NCI-H2227 treated with DMSO at 0.1 percent for 48 hours (cell line): ENCODE results near the gene PAPSS2.
"Not testable (repeated sequence)": the region's sequence is repeated elsewhere in the genome, so short reads cannot be mapped to it uniquely, and the experiment has no call there.

ENCODE experiments used
- DNase-seq: peaks from one replicate; lab custom pipeline; 2025; lab: John Stamatoyannopoulos, UW

Gene PAPSS2

DNA sequence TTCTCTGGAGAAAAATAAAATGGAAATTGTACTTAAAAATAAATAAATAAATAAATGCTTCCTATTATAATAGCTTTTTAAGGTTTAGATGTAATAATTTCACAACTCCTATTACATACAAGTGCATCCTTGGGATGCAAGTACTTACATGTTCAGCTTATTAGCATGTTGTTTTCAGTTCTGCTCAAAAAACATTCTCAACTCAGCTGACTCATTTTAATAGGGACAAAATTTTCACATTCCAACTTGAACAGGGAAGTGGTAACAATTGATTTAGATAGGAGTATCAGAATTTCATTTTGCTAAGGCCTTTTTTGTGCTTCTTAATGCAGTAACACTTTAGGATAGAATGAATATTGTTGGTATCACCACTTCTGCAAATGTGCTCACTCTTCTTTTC lies 16.7 kb upstream of the PAPSS2 start:
- DNase-seq, result no peak

DNA sequence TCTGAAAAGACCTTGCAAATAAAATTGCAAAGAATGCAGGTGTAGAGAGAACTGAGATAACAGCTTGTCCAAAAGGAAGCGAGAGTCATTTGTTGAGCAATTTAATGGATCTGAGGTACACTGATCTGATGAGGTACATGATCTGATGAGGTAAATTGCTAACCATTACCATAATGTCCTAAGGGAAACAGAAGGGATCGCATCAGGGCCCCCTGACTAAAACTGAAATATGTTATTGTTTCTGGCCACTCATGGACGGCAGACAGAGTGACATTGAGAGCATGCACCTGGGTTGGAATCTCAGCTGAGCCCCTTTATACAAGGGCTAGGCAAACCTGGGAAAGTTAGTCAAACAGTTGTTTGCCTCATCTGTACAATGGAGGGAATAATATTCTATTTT lies 15.8 kb upstream of the PAPSS2 start:
- no peak for DNase-seq

DNA sequence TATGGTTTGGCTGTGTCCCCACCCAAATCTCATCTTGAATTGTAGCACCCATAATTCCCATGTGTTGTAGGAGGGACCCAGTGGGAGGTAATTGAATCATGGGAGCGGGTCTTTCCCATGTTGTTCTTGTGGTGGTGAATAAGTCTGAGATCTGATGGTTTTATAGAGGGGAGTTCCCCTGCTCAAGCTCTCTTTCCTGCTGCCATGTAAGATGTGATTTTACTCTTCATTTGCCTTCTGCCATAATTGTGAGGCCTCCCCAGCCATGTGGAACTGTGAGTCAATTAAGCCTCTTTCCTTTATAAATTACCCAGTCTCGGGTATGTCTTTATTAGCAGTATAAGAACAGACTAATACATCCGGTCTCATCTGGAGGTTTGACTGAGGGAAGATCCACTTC lies 15.2 kb upstream of the PAPSS2 start:
- DNase-seq, result not testable (repeated sequence)

DNA sequence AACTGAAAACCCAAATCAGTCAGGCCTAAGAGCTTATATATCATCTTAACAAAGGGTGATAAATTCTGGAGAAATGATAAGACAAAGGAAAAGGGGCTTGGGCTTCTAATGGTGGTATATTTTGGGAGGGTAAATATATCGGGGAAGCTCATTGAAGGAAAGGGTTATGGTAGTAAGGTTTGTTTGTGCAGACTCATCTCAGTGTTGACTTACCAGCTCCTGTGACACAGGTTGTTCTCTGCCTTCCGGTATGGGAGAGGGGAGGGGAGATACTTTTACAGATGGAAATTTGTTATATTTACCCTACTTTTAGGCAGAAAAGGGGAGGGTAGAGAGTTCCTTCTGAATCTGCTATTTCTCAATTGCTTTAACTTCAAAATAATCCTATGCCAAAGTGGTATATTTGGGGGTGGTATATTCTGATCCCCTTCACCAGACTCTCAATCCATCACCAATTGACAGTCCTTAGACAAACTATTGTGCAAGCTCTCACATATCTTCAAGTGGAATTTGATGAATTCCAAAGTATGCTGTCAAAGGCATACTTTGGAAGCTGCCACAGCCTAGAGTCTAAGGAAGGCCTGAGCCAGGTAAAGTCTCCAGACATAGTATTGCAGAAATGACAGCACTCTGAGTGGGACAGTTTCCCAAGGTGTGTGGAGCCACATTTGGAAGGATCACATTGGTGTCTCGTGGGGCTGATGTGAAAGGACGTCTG lies 13.3 kb upstream of the PAPSS2 start:
- no peak for DNase-seq

DNA sequence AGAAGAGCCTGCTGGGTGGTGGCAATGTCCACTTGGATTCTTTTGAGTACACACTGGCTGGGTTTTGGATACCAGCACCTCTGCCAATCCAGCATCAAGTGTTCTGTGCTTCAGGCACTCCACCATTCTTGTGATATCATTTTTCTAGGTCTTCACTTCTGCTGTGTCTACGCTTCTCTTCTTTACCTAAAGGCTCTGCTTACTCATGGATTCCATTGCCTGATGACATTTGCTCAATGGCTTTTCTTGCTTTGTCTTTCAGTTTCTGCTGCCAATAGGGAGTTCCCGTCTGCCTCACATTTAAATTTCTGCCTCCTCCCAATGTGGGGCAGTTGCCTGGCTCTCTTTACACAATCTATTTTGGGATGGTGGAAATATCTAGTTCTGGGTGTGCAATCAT lies 12.7 kb upstream of the PAPSS2 start:
- DNase-seq, result no peak

DNA sequence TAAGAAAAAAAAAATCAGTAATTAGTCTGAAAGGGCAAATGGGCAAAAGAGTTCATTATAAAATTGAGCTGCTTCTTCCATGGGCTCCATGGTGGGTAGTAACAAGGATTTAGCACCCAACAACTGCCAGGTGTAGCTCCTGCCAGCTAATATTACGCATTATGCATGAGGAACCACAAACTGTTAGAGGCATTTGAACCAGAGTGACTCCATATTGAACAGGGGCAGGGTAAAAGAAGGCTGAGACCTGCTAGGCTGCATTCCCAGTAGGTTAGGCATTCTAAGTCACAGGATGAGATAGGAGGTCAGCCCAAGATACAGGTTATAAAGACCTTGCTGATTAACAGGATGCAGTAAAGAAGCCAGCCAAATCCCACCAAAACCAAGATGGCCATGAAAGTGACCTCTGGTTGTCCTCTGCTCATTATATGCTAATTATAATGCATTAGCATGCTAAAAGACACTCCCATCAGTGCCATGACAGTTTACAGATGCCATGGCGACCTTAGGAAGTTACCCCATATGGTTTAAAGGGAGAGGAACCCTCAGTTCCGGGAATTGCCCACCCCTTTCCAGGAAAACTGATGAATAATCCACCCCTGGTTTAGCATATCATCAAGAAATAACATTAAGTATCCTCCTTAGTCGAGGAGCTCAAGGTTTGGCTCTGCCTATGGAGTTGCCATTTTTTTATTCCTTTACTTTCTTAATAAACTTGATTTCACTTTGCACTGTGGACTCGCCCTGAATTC lies 8.7 kb upstream of the PAPSS2 start:
- DNase-seq, result no peak

DNA sequence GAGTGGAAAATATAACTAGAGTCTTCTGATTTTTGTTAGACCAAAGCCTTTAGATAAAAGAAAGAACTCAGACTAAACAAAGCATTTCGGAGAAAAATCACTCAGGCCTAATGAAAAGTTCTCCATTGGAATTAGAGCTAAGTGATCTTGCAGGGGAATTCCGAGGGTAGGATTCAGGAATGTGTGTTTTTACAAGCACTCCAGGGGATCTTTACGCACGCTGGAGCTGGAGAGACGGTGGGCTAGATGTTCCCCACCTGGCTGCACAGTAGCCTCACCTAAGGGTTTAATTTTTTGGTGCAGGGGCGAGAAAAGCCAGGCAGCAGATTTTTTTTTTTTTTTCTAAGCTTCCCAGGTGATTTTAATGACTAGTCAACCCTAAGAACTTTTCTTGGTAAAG lies 7.9 kb upstream of the PAPSS2 start:
- no peak for DNase-seq

DNA sequence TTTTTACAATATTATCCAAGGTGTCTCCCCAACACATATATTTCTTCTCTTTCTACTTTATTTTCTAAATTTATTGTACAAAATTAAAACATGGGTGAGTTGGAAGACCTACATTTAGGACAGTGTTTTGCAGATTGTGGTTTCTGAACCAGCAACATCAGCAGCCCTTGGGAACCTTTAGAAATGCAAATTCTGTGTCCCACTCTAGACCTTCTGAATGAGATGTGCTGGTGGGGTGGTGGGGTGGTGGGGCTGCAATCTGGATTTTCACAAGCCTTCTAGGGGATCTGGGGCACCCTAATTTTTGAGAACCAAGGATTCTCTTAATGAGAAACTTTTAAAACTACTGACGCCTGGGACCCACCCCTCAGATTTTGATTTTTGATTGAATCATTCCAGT lies 7.4 kb upstream of the PAPSS2 start:
- no peak for DNase-seq

DNA sequence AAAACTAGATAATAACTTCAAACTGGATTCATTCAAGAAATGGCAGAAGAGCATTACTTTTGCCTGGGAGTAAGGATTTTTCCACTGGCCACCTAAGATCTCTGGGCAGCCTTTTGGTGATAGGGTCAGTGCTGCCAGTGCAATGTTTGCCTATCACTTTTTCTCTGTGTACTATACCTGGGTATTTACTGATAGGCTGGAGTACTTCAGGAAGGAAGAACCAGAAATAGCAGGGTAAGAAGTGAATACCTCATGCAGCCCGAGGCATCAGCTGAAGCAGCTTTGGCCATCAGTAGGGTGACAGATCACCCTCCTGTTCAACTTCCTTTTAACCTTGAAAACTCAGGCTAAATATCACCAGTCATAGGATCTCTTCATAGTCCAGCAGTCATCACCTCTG lies 5.5 kb upstream of the PAPSS2 start:
- DNase-seq, result no peak

DNA sequence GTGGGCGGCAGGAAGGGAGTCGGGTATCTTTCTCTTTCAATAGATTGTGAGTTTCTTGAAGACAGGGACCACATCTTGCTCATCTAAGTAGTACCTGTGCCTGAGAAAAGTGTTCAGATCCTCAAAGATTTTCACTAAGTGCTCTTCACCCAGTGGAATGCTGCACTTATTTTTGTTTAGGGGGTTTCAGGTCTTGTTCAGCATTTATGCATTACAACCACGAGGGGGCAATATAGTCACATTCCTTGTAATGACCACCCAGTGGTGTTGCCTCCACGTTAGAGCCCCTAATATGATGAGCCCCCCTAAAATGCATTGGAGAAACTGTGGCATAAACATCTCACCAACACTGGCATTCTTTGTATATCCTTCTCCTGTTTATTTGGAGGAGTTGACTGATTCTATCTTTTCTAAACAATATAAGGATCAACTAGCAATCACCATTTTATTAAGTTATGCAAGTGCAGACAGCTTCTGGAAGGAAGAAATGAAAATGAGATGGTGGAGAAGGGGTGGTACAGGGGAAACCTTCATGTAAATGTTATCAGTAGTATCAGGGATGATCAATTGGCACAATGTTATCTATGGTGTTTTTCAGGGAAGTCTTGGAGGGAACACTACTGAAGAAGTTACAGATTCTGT lies 3.1 kb upstream of the PAPSS2 start:
- DNase-seq, result peak; percentile 8

DNA sequence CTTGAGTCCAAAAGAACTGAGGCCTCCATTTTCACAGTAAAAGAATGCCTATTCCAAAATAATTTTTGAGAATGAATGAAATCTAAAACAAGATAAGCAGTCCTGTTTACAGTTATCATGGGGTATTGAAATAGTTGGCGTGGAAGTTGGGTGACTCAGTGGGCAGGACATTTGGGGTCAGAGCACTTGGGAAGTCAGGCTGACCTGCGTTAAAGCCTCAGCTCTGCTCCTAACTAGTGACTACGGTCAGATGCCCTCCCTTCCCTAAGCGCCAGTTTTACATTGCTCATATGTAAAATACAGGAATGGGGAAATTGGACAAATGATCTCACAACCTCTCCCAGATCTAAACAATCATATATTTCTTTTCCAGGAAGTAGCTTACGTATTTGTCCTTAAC lies 2.3 kb upstream of the PAPSS2 start:
- DNase-seq, result no peak

DNA sequence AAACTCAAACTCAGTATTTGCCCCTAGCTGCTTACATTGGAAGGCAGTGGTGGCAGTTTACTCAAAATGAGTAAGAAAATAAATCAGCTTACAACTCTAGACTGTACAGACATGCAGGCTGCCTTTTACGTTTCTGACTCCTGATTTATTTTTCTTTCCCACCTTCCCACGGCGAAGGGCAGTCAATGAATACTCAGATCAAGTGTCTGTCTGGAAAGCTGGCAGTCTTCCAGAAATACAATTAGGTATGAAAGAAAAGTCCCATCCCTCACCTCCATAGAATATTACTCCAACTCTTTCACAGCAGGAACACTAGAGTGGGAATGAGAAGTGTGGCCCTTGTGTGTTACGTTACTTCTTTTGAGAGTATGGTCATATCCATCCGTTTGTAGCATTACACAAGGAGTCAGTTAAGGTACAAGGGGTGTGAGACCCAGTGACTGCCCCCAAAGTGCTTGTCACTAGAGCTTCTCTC lies 1.3 kb upstream of the PAPSS2 start:
- DNase-seq, result peak; percentile 80

DNA sequence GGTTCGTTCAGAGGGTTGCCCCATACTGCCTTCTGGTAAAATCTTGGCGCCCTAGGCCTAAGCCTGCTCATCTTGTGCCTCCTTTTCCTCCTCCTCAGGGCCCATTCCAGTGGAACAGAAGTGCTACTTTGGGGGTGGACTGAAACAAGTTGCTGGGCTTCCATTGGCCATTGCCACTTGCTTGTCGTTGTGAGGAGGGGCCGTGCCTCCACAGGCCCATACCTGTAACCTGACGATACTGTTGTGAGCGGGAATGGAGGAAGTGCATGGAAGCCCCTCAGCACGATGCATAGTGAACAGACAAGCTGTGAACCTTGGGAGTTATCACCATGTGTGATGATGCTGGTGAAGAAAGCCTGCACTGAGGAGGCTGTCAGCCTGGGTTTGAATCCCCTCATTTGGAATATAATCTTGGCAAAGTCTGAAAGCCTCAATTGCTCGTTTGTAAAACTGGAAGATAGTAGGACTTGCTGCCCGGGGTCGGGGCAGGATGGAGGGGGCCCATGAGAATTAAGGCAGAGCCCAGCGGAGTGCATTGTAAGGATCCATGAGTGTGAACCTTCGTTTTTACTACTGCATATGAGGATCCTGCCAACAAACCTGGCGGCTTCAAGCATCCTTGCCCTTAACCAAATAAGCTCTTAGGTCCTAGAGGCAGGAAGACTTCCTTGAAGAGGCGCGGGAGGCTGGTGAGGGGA lies 671 bp upstream of the PAPSS2 start:
- no peak for DNase-seq

DNA sequence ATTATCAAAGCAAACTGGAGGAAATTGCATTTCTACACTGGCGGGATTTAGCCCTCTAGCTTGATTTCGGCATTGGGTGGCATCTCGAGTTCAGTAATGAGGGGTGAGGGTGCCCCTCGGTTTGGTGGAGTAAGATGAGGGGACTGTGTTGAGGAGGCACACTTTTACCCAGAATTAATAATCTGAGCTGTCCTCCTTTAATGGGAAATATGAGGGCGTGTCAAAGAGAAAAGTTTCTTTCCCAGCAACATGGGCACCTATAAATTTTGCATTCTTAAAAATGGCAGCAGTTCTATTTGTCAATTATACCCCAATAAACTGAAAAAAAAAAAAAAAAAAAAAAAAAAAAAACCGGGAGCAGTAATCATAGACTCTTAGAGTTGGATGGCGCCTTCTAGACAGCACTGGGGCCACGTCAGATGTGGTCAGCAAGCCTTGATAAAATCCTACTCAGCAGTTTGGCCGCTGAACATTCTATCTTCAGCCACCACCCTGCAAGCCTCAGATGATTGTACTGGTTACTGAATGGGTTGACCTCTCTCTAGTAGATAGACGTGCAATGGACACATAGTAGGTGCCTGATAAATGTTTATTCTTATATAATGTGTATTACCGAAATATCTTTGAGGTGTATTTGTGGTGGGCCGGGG lies 931 bp downstream of the PAPSS2 start:
- no peak for DNase-seq

DNA sequence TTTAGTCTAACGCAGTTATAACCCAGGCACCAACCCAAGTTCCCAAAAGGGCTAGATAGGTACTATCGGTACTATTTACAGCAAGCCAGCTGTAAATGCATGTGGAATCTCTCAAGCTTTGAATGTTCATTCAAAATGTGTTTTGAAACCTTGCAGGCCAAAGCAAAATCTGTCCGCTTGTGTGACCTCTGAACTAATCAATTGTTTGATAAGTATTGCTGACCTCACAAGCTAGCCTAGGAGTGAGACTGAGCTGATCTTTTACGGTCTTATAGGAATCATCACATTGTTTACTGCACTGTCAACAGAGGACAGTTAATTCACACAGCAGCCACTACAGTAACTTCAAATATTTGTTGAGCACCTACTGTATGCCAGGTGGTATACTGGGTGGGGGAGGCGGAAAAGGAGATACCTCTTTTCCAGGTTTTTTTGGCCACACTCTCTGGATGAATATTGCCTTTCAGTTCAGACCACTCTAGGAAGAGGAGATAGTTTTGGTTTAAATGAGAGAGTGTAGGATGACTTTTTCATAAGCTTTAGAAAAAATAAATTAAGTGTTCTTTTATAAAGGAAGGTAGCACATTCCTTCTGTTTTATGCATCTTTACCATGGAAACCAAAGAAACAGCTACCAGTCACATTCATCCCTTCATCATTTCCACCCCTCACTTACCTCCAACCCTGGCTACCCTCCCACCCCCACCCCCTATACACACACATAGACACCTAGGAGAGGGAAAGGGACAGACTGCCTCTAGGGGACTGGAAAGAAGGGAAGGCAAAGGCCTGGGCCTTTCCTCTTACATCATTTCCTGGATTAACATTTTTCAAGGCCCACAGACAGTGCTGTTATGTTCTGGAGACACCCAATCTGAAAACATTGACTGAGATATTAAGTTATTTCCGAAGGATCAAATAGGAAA lies 2.4 kb downstream of the PAPSS2 start:
- DNase-seq, result no peak

DNA sequence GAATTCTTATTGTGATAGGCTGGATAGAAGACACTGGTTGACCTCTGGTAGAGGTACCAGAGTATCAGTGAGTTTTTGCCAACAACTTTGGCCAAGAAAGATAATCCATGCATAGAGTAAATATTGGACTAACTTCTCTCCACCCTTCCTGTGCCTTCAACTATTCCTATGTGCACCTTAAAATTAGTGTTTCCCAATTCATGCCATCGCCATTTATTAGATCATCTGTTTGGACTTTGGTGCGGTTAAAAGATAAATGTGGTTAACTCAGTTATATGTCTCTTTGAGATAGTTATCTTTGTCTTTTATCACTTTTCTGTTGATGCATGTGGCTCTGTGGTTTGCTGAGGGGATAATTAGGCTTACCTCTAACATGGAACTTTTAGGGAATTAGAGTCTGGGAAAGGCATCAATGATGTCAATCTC lies 4.6 kb downstream of the PAPSS2 start:
- DNase-seq, result no peak

DNA sequence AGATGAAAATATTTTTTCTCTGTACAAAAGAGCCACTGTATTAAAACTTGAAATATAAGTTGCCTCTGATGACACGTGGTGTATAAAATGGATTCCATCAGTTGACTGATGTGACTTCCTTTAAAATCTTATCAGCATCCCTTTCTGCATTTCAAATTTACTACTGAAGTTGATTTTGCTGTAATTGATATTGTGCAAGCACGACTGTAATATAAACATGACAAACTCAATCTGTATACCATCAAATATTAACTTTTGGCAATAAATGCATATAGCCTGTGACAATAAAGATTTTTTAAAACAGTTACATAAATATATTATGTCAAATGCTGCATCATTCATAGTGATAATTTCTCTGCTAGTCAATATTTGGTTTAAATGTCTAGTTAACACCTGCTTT lies 7.8 kb downstream of the PAPSS2 start:
- DNase-seq, result no peak

DNA sequence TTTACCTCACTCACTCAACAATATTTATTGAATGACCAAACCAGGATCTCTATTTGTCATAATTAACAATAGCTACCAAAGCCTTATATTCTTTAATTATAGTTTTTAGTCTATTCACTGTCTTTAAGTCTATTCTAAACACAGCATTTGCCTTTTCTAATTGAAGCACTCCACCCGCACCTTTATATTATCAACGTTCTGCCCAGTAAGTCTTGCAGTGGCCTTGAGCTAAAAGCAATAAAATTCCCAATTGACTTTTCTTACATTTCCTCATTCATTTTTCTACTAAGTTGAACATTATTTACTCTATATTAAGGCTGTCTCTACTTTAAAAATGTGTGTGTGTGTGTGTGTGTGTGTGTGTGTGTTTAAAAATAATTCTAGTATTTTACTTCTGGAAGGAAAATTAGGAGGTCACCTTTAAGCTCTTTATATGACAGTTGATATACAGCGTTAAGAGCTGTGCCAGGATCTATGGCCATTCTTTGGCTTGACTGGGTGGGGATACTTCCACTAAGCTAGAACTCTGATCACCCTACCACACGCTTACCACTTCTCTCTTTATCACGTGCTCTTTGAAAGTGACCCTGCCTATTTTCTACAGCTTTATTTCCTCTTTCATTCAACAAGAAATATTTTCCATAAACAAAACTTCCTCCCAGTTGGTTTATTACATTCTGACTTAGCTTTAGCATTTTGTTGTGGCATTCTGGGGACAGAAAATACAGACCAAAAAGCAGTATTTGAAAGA lies 8.8 kb downstream of the PAPSS2 start:
- DNase-seq, result no peak

DNA sequence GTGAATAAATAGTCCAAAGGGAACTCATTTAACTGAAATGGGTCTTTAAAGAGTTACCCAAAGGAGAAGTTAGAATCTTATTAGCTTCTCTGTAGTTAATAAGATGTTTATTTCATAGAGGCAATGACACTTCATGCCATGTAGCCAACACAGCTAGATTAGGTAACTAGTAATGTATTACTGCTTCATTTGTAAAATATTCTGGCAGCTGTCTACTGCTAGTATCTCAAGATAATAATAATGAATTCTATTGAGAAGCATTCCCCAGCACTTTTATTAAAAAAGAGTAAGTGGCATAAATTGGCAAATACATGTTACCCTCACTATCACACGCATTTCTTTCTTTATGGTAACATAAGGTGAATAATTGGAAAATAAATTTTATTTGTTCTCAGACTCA lies 10.1 kb downstream of the PAPSS2 start:
- no peak for DNase-seq

DNA sequence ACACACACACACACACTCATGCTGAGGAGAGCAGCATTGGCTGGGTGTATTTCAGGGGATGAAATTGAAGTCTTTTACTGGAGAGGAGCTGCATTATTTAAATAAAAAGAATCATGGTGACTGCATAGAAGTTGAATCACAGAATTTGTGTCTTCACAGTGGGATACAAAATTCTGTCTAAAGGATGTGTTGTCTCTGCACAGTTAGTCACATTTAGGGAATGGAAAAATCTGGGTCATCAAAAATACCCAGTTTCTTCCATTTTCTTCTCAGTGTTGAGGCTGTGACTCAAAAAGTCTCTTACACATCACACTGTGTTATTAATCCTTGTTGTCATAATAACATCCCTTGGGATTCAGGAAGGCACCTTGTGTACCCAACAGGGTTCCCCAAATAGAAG lies 10.9 kb downstream of the PAPSS2 start:
- no peak for DNase-seq
